A549 (cell line): ENCODE measurements around the gene PHLPP2. TPM values are rescaled to one million over a fixed set of nuclear protein-coding genes. Genes with fewer than 3 reads are reported as not detected.

Experiments
- ATAC-seq, 2 experiments: fragments of 200-7000 bp in 1 of 2; fragments of >200 bp in 1 of 2; cut with Nextera tagmentation in 1 of 2; cut with Tn5 transposase in 1 of 2; 3 replicates each; pipeline versions ENCODE4 v1.8.0 to v1.9.1; 2018 to 2020; ENCODE audit warnings: mild to moderate bottlenecking in 1 of 2, moderate library complexity in 1 of 2
- CTCF ChIA-PET: fragments of 300-600 bp; sonication (Branson Sonifier 250); formaldehyde crosslinking; extraction: SDS; loops from one replicate; lab custom pipeline; 2021; ENCODE audit warnings: antibody characterized with exemption, inconsistent platforms; lab: Yijun Ruan, JAX
- POLR2A ChIA-PET: fragments of 350-600 bp; formaldehyde crosslinking; extraction: SDS; loops from one replicate; lab custom pipeline; 2021; ENCODE audit warnings: antibody characterized with exemption, inconsistent platforms; lab: Yijun Ruan, JAX
- DNase-seq, 2 experiments: peaks; one replicate each; pipeline versions ENCODE4 v3.0.0 to v3.0.0-alpha.2; 2011 to 2016; ENCODE audit warnings: low read depth in 1 of 2, low spot score in 1 of 2
- FAIRE-seq: peaks from 2 replicates; lab custom pipeline; 2011; peaks lifted over from hg19 to GRCh38; lab: Jason Lieb, UNC
- H3K27ac ChIP-seq, 2 experiments: fragments of >200 bp; sonication (Bioruptor Twin); formaldehyde crosslinking; 3 replicates each; pipeline ENCODE4 v1.5.1; 2016 to 2017
- H3K4me1 ChIP-seq: fragments of >200 bp; sonication (Bioruptor Twin); formaldehyde crosslinking; 3 replicates; pipeline ENCODE4 v1.6.1; 2016
- H3K4me2 ChIP-seq: fragments of >200 bp; sonication (Bioruptor Twin); formaldehyde crosslinking; 3 replicates; pipeline ENCODE4 v1.6.1; 2016
- H3K4me3 ChIP-seq: fragments of >200 bp; sonication (Bioruptor Twin); formaldehyde crosslinking; 3 replicates; pipeline ENCODE4 v1.5.1; 2016
- H3K9me3 ChIP-seq: fragments of >200 bp; sonication (Bioruptor Twin); formaldehyde crosslinking; 3 replicates; pipeline ENCODE4 v1.6.1; 2016
- CHD4 ChIP-seq: fragments of 200-600 bp; sonication (generic); IDR thresholded peaks from 2 replicates; pipeline ENCODE4 v1.6.1; 2016; ENCODE audit warnings: antibody characterized with exemption, mild to moderate bottlenecking, borderline replicate concordance
- EHF ChIP-seq: fragments of 250-450 bp; sonication (Bioruptor Pico); IDR thresholded peaks from 2 replicates; pipeline ENCODE4 v1.5.0; 2020; ENCODE audit warnings: mild to moderate bottlenecking
- EHMT2 ChIP-seq: fragments of 200-600 bp; sonication (generic); IDR thresholded peaks from 2 replicates; pipeline ENCODE4 v1.6.1; 2016; ENCODE audit warnings: antibody characterized with exemption, low read depth, mild to moderate bottlenecking, moderate library complexity
- FOSB ChIP-seq: fragments of 250-450 bp; sonication (Bioruptor Pico); IDR thresholded peaks from 2 replicates; pipeline ENCODE4 v1.5.0; 2020; ENCODE audit warnings: mild to moderate bottlenecking, moderate library complexity
- FOSL2 ChIP-seq, 2 experiments: fragments of 450-650 bp in 1 of 2; fragments of >200 bp in 1 of 2; sonication (Bioruptor Twin) in 1 of 2; formaldehyde crosslinking; IDR thresholded peaks; 2 replicates each; pipeline versions ENCODE4 v1.5.0 to v1.6.1; 2016 to 2020; ENCODE audit warnings: mild to moderate bottlenecking in 1 of 2, moderate library complexity in 1 of 2
- FOXS1 ChIP-seq: fragments of 250-450 bp; sonication (Bioruptor Pico); IDR thresholded peaks from 2 replicates; pipeline ENCODE4 v1.5.0; 2020; ENCODE audit warnings: mild to moderate bottlenecking, moderate library complexity
- MAFK ChIP-seq: fragments of 450-650 bp; IDR thresholded peaks from 2 replicates; pipeline ENCODE4 v1.6.1; 2014; ENCODE audit not compliant: partially characterized antibody
- MAZ ChIP-seq: fragments of 150-350 bp; IDR thresholded peaks from 2 replicates; pipeline ENCODE4 v1.6.1; 2014; ENCODE audit warnings: antibody characterized with exemption, low read depth, low read length, borderline replicate concordance
- MYC ChIP-seq: IDR thresholded peaks from 2 replicates; pipeline ENCODE4 v1.6.1; 2012; ENCODE audit warnings: mild to moderate bottlenecking, inconsistent platforms, low read length, improper control_type of control experiment, borderline replicate concordance
- NFE2L2 ChIP-seq: fragments of 150-350 bp; conservative IDR thresholded peaks from 2 replicates; pipeline ENCODE4 v1.6.1; 2014; ENCODE audit warnings: low read length
- PBX3 ChIP-seq: IDR thresholded peaks from 2 replicates; pipeline ENCODE4 v1.6.1; 2012
- PHF8 ChIP-seq: fragments of 200-600 bp; sonication (generic); IDR thresholded peaks from 2 replicates; pipeline ENCODE4 v1.6.1; 2016; ENCODE audit warnings: low read depth, mild to moderate bottlenecking, antibody characterized with exemption, moderate library complexity, borderline replicate concordance
- RAD21 ChIP-seq, 2 experiments: fragments of >200 bp in 1 of 2; sonication (Bioruptor Twin) in 1 of 2; formaldehyde crosslinking in 1 of 2; IDR thresholded peaks in 1 of 2; conservative IDR thresholded peaks in 1 of 2; 2 replicates in 1 of 2; 3 replicates in 1 of 2; pipeline ENCODE4 v1.6.1; 2012 to 2018; ENCODE audit warnings: inconsistent platforms in 1 of 2
- RNF2 ChIP-seq: fragments of 200-600 bp; sonication (generic); IDR thresholded peaks from 2 replicates; pipeline ENCODE4 v1.6.1; 2016; ENCODE audit warnings: low read depth, mild to moderate bottlenecking, antibody characterized with exemption, moderate library complexity, borderline replicate concordance
- SMC3 ChIP-seq: fragments of >200 bp; sonication (Bioruptor Twin); formaldehyde crosslinking; IDR thresholded peaks from 3 replicates; pipeline ENCODE4 v1.6.1; 2018; ENCODE audit warnings: inconsistent platforms
- ZC3H11A ChIP-seq: fragments of 450-650 bp; IDR thresholded peaks from 2 replicates; pipeline ENCODE4 v1.6.1; 2014; ENCODE audit warnings: antibody characterized with exemption, mild to moderate bottlenecking
- WGBS: methylation state at CpG from one replicate; pipeline ENCODE4 v1.1.6; 2017; ENCODE audit errors: missing lambda C conversion rate; 5-methylcytosine and 5-hydroxymethylcytosine counted together
- polyA plus RNA-seq, 4 experiments: library from polyadenylated mRNA; depleted of rRNA in 3 of 4; stranded (reverse); fragments of >200 nt; fragmentation: RNase III in 1 of 4; extraction: RNeasy Plus Mini Kit Qiagen cat#74134 plus additional on column Dnase treatment in 1 of 4; gene quantifications; 2 replicates in 3 of 4; 3 replicates in 1 of 4; pipeline ENCODE4 v1.2.3, GENCODE V29; 2011 to 2017
- TF ChIP-seq, protein P1 (sequence below): fragments of >200 bp; sonication (Bioruptor Twin); formaldehyde crosslinking; IDR thresholded peaks from 3 replicates; pipeline ENCODE4 v1.5.1; 2016
- TF ChIP-seq, protein P2 (sequence below): IDR thresholded peaks from 2 replicates; pipeline ENCODE4 v1.6.1; 2012
- TF ChIP-seq, protein P3 (sequence below): fragments of >200 bp; sonication (Bioruptor Twin); formaldehyde crosslinking; IDR thresholded peaks from 2 replicates; pipeline ENCODE4 v1.6.1; 2016

Gene PHLPP2
- polyA plus RNA-seq, 2 of the 4 experiments (the other 2 are of a cell fraction): 7.9 to 11.3 TPM

DNA sequence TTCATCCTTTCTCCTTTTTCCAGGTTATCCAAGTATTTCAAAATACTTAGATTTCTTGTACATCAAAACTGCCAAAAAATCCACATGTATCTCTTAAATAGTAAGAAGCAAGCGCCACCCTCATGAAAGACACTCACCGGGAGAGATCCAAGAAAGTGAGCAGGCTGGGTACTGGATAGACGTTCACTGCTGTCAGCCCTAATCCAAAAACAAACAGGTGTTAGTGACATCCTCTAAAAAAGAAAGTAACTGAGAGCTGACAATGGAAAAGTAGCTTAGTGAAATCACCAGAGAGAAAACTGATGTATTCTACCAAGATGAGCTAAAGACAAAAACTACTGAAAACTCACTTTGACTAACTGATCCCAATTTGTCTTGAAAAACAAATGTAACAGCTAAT, 52.4 kb downstream of the PHLPP2 start:
- CTCF ChIA-PET: interaction anchor here (0.8 kb wide), 1 partner anchor 58 kb away, joined by 3 read pairs; no protein-coding TSS in a partner anchor

GRCh38 chr16:71671165-71671564, 53.3 kb downstream of the PHLPP2 start:
- Histone ChIP-seq H3K4me3 (no peak overlapping the region), H3K9me3 (no peaks in the 10 kb centered on the region), H3K27ac (no peak overlapping the region), H3K4me1 (peaks cover 20% of the 10 kb centered on the region), H3K4me2 (no peak overlapping the region)
- FAIRE-seq: no peak
- DNase-seq: no peak
- POLR2A ChIA-PET: interaction anchor here (0.5 kb wide), 1 partner anchor 45 kb away, joined by 3 read pairs; no protein-coding TSS in a partner anchor
- CTCF ChIA-PET: interaction anchor here (1.2 to 2.0 kb wide), 2 partner anchors 18 to 26 kb away, joined by 4 to 6 read pairs; no protein-coding TSS in a partner anchor
- 95% methylated on average over 3 of the region's 3 CpGs for WGBS
- TF ChIP-seq RAD21 (conservative IDR thresholded peaks at IDR 0.05 in 1 of 2, IDR thresholded peaks at IDR 0.05 in 1 of 2) (no peak), EHF (no peak), EHMT2 (no peak), SMC3 (no peak), ZC3H11A (no peak), PBX3 (no peak), NFE2L2 (no peak), PHF8 (no peak)
- TF ChIP-seq, protein P1, sequence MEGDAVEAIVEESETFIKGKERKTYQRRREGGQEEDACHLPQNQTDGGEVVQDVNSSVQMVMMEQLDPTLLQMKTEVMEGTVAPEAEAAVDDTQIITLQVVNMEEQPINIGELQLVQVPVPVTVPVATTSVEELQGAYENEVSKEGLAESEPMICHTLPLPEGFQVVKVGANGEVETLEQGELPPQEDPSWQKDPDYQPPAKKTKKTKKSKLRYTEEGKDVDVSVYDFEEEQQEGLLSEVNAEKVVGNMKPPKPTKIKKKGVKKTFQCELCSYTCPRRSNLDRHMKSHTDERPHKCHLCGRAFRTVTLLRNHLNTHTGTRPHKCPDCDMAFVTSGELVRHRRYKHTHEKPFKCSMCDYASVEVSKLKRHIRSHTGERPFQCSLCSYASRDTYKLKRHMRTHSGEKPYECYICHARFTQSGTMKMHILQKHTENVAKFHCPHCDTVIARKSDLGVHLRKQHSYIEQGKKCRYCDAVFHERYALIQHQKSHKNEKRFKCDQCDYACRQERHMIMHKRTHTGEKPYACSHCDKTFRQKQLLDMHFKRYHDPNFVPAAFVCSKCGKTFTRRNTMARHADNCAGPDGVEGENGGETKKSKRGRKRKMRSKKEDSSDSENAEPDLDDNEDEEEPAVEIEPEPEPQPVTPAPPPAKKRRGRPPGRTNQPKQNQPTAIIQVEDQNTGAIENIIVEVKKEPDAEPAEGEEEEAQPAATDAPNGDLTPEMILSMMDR: no peak
- TF ChIP-seq, protein P2, sequence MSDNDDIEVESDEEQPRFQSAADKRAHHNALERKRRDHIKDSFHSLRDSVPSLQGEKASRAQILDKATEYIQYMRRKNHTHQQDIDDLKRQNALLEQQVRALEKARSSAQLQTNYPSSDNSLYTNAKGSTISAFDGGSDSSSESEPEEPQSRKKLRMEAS: no peak
- TF ChIP-seq, protein P3, sequence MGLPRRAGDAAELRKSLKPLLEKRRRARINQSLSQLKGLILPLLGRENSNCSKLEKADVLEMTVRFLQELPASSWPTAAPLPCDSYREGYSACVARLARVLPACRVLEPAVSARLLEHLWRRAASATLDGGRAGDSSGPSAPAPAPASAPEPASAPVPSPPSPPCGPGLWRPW: no peak
- ATAC-seq: no peak

More for the DNA sequence above, 52.4 kb downstream of the PHLPP2 start:
- TF ChIP-seq FOXS1 (no peak), RNF2 (no peak), CHD4 (no peak), MAFK (no peak), MYC (no peak), MAZ (no peak), FOSB (CRISPR knock-in tag) (no peak), FOSL2 (IDR thresholded peaks at IDR 0.05) (no peak), FOSL2 (CRISPR knock-in tag; IDR thresholded peaks at IDR 0.05) (no peak)
- TF ChIP-seq, protein P1: no peak
- POLR2A ChIA-PET: no interaction called here
- Histone ChIP-seq H3K4me3 (no peak overlapping the region), H3K9me3 (no peaks in the 10 kb centered on the region), H3K4me2 (no peak overlapping the region), H3K4me1 (peaks cover 10% of the 10 kb centered on the region), H3K27ac (no peak overlapping the region)
- WGBS: 84% methylated on average over 3 of the region's 3 CpGs
- no peak for DNase-seq
- no peak for FAIRE-seq
- ATAC-seq: no peak
